SK-N-MC (cell line): ENCODE data around the gene PLA2G12A.

Source experiments
- DNase-seq: peaks from one replicate; pipeline ENCODE4 v3.0.0-alpha.2; 2011; ENCODE audit warnings: low read depth, low spot score
- H3K27ac ChIP-seq: fragments of 200-600 bp; sonication (generic); 2 replicates; pipeline ENCODE4 v1.5.1; 2016; ENCODE audit warnings: mixed run types
- H3K36me3 ChIP-seq: fragments of 200-600 bp; sonication (generic); 2 replicates; pipeline ENCODE4 v1.6.1; 2017; ENCODE audit warnings: antibody characterized with exemption, low read length, mixed read lengths; ENCODE audit not compliant: insufficient read depth
- H3K4me3 ChIP-seq: fragments of 200-600 bp; sonication (generic); 2 replicates; pipeline ENCODE4 v1.5.1; 2016
- H3K9ac ChIP-seq: fragments of 200-600 bp; sonication (generic); 2 replicates; pipeline ENCODE4 v1.8.0; 2017; ENCODE audit warnings: mixed run types, mixed read lengths; ENCODE audit not compliant: insufficient read length
- H3K9me3 ChIP-seq: fragments of 200-600 bp; sonication (generic); 2 replicates; pipeline ENCODE4 v1.6.1; 2017; ENCODE audit warnings: low read depth, mild to moderate bottlenecking, antibody characterized with exemption, low read length, moderate library complexity, mixed read lengths
- EZH2 ChIP-seq: fragments of 200-600 bp; sonication (generic); IDR thresholded peaks from one replicate; pipeline ENCODE4 v1.6.1; 2017; ENCODE audit warnings: antibody characterized with exemption
- FOXP2 ChIP-seq: optimal IDR thresholded peaks from 2 replicates; pipeline ENCODE3; 2011; ENCODE audit warnings: mild to moderate bottlenecking, moderate library complexity; ENCODE audit not compliant: insufficient read depth; ENCODE audit errors: extremely low read length, control extremely low read depth
- POLR2AphosphoS5 ChIP-seq: IDR thresholded peaks from 2 replicates; pipeline ENCODE4 v1.6.1; 2012; ENCODE audit warnings: mild to moderate bottlenecking, low read depth, low read length, borderline replicate concordance

Gene PLA2G12A

DNA sequence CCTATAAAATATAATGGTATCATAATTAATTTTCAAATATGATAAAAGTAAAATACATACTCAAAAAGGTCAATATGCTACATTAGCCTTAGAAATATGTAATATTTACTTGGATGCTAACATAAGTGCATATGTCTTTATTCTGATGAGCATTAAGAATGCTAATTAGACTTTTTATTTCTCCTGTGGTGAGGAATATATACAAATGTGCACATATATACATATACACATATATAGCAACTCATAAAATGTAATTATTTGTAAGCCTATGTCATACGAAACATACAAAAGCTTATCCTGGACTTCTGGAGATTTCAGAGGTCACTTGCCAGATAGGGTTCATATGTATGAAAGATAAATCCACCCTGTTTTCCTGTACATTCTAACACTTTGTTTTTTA is 11.1 kb downstream of the PLA2G12A start:
- Histone ChIP-seq H3K36me3 (peaks cover 31% of the 10 kb centered on the region), H3K9ac (no peak overlapping the region), H3K4me3 (no peak overlapping the region), H3K9me3 (no peaks in the 10 kb centered on the region; the same call in 1 of the 2 replicates), H3K27ac (no peak overlapping the region)
- TF ChIP-seq EZH2 (no peak), FOXP2 (no peak), POLR2AphosphoS5 (no peak)
- no peak for DNase-seq

DNA sequence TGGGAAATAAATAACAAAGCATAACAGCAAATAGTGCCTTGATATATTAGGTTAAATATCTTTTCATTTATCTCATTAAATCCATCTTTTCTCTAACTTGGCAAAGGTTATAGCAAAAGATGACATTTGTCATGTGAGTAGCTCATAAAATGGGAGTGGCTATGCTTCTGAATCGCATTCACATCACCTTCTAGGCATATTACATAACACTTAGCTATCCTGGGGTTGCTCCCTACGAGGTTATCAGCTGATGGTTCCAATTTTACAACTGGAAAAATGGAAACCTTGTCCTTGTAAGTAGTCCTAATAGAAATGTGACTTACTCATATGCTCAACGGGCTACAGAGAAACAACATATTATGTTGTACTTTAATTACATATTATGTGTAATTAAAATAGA is 16.4 kb downstream of the PLA2G12A start:
- DNase-seq, result no peak
- TF ChIP-seq EZH2 (no peak), FOXP2 (no peak), POLR2AphosphoS5 (no peak)
- Histone ChIP-seq H3K27ac (no peak overlapping the region), H3K9ac (no peak overlapping the region), H3K36me3 (peaks cover 38% of the 10 kb centered on the region), H3K9me3 (no peaks in the 10 kb centered on the region), H3K4me3 (0 out of 2 replicates have a peak overlapping the region, but pooled peaks have one; percentile 11)

- H3K27ac ChIP-seq, result no peak overlapping the region
- H3K9me3 ChIP-seq, result no peaks in the 10 kb centered on the region
- no peak overlapping the region for H3K9ac ChIP-seq
- no peak overlapping the region for H3K4me3 ChIP-seq
- no peak for DNase-seq
- H3K36me3 ChIP-seq, result peaks cover 13% of the 10 kb centered on the region
- no peak for TF ChIP-seq FOXP2
- TF ChIP-seq EZH2, result no peak
- no peak for TF ChIP-seq POLR2AphosphoS5
Measured at GRCh38 chr4:109708990-109709389, 20.9 kb downstream of the PLA2G12A start.

DNA sequence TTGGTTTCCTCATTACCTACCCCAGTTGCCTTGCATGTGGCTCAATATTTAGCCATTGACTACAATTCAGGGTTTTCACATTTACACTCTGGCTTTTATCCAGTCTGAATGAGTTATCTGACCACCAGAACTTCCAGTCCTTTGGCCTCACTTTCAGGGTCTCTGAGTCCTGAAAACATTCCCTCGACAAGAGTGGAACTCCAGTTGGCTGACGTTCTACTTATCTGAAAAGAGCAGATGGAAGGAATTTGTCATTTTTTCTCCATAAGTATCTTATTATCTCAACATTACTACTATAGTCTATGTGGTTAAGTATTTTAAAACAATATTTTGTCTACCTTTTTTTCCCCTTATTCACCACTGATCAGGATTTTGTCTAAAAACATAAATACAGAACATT is 21.4 kb downstream of the PLA2G12A start:
- Histone ChIP-seq H3K27ac (no peak overlapping the region), H3K36me3 (peaks cover 10% of the 10 kb centered on the region), H3K9me3 (no peaks in the 10 kb centered on the region), H3K4me3 (no peak overlapping the region), H3K9ac (no peak overlapping the region)
- no peak for DNase-seq
- TF ChIP-seq POLR2AphosphoS5 (no peak), FOXP2 (no peak), EZH2 (no peak)

- TF ChIP-seq EZH2 (no peak), POLR2AphosphoS5 (0 out of 2 replicates have a peak, but pooled peaks have one; percentile 2), FOXP2 (no peak)
- Histone ChIP-seq H3K36me3 (no peaks in the 10 kb centered on the region; the same call in 1 of the 2 replicates), H3K4me3 (peak overlapping the region; percentile 91), H3K9me3 (no peaks in the 10 kb centered on the region), H3K27ac (peak overlapping the region; percentile 55; the same call in 1 of the 2 replicates), H3K9ac (peak overlapping the region; percentile 88)
- no peak for DNase-seq
Measured at GRCh38 chr4:109703664-109704361, 26.1 kb downstream of the PLA2G12A start.

DNA sequence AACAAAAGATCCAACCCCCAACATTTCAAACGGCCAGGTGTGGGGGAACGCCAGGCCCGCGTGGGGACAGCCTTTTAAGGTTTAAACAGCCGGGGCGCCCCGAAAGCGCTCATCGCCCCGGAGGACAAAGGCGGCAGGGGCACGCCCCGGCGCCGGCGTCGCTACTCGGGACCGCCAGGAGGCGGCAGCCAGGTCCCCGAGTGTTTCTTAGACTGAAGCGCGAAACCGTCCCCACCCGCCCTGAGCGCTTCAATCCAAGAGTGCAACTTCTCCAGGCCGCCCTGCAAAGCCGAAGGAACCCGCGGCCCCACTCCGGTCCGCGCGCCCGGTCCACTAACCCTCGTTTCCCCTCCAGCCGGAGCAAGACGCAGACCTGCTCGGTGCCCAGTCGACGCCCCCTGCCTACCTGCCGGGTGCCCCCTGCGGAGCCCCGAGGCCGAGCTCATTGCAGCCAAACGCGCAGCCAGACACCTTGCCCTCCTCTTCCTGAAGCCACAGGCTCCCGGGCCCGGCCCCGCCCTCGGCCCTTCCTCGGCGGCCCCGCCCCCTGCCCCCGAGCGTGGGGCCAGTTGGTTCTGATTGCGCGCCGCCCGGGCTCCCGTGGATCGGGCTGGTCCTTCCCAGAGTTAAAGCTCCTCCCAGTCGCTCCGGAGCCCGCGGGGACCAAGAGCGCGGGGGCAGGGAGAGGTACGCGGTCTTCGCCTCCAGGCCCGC is 26.8 kb downstream of the PLA2G12A start, which contains the start of gene CASP6:
Gene CASP6 (minus strand): TSS at position 496 of the 714 bp plus-strand sequence. CDS start 50 bp downstream, at position 446.
- Histone ChIP-seq H3K36me3 (no peaks in the 10 kb centered on the region; the same call in 1 of the 2 replicates), H3K9me3 (no peaks in the 10 kb centered on the region), H3K9ac (peak within 1 kb of the TSS; percentile 88), H3K4me3 (peak within 1 kb of the TSS; percentile 91), H3K27ac (peak within 1 kb of the TSS; percentile 55; the same call in 1 of the 2 replicates)
- no peak for DNase-seq
- TF ChIP-seq POLR2AphosphoS5, result peak; percentile 69
- no peak for TF ChIP-seq EZH2

DNA sequence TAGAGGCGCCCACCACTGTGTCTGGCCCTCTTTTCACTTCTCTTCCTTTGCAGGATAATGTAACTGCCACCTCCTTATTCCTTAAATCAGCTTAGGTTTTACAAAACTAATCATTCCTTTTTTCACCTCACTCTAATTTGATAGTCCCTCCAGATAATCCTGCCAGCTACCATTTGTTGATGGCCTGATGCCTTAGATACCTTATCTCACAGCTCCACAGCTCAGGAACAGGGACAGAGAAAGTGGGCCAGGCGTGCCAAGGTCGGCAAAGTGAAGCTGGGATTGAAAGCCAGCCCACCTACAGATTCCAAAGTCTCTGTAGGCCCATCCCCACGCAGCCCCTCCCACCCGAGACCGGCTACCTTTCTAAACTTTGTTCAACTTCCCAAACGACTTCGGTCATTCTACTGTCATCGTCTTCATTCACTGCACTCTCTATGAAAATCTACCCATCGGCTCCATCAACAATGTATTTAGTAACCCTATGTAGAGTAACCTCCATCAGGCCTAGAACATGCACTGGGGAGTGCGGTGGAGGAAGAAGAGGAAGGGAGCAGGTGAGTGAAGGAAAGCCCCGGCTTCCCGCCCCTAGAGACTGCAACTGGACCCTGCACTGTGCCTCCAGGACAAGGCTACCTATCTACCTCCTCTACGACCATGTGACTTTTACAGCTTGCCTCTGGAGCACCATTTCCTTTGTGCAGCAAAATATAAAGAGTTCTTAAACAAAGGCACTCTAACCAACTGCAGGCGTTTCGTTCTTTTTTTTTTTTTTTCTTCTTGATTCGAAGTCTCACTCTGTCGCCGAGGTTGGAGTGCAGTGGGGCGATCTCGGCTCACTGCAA is 28.1 kb downstream of the PLA2G12A start:
- peak overlapping the region; percentile 91 for H3K4me3 ChIP-seq
- H3K36me3 ChIP-seq, result peaks cover 8% of the 10 kb centered on the region
- no peak overlapping the region for H3K27ac ChIP-seq
- H3K9ac ChIP-seq, result peak overlapping the region; percentile 88
- TF ChIP-seq POLR2AphosphoS5 (no peak), EZH2 (no peak), FOXP2 (no peak)
- DNase-seq, result no peak
- no peaks in the 10 kb centered on the region for H3K9me3 ChIP-seq
